Activated T-helper 2 cell treated with anti-CD3 and anti-CD28 coated beads, Interferon-gamma antibody, Interleukin-2, Interleukin-4, amounts not matched to agents 10 μg/mL and 5 μg/mL and 100 μg/mL, durations not matched to agents 14 hours and 24 hours and 36 hours (primary cell): ENCODE results near the gene COL15A1. TPM values are rescaled to one million over a fixed set of nuclear protein-coding genes. Genes with fewer than 3 reads are reported as not detected.
"Not testable (repeated sequence)": the region's sequence is repeated elsewhere in the genome, so short reads cannot be mapped to it uniquely, and the experiment has no call there.

Source experiments
- DNase-seq: peaks from one replicate; pipeline ENCODE4 v3.0.0; 2021; ENCODE audit warnings: low spot score
- H3K27ac Mint-ChIP-seq: one replicate; pipeline ENCODE4 v1.8.0; 2021; ENCODE audit warnings: mixed read lengths
- H3K27me3 Mint-ChIP-seq: one replicate; pipeline ENCODE4 v1.8.0; 2021; ENCODE audit warnings: low read depth, mixed read lengths
- H3K36me3 Mint-ChIP-seq: one replicate; pipeline ENCODE4 v1.8.0; 2021; ENCODE audit warnings: low read depth, mixed read lengths
- H3K4me1 Mint-ChIP-seq: one replicate; pipeline ENCODE4 v1.8.0; 2021; ENCODE audit warnings: low read depth, mixed read lengths
- H3K4me3 Mint-ChIP-seq: one replicate; pipeline ENCODE4 v1.8.0; 2021; ENCODE audit warnings: low read depth, mild to moderate bottlenecking, moderate library complexity, mixed read lengths
- H3K9me3 Mint-ChIP-seq: one replicate; pipeline ENCODE4 v1.8.0; 2021; ENCODE audit warnings: mixed read lengths
- intact Hi-C: fragments of 100-400 bp; cut with micrococcal nuclease; formaldehyde crosslinking; loops from one replicate; pipeline ENCODE4 v1.15.1; 2023
- total RNA-seq: library from RNA; stranded (reverse); gene quantifications from 2 replicates; pipeline ENCODE4 v1.2.3, GENCODE V29; 2022

COL15A1 gene
- total RNA-seq, 1 donor from 2014 or later: not detected

- DNase-seq: no peak
- H3K4me3 Mint-ChIP-seq: no peak overlapping the region
- peaks cover 5% of the 10 kb centered on the region for H3K36me3 Mint-ChIP-seq
- H3K27me3 Mint-ChIP-seq: peaks cover 17% of the 10 kb centered on the region
- peaks cover 29% of the 10 kb centered on the region for H3K9me3 Mint-ChIP-seq
- intact Hi-C loops: no loop called here
- no peak overlapping the region for H3K27ac Mint-ChIP-seq
- H3K4me1 Mint-ChIP-seq: no peaks in the 10 kb centered on the region
These were observed 63.3 kb downstream of the COL15A1 start for GRCh38 chr9:99006979-99007378.

- peaks cover 2% of the 10 kb centered on the region for H3K4me1 Mint-ChIP-seq
- no peak overlapping the region for H3K4me3 Mint-ChIP-seq
- peaks cover 38% of the 10 kb centered on the region for H3K9me3 Mint-ChIP-seq
- peaks cover 13% of the 10 kb centered on the region for H3K36me3 Mint-ChIP-seq
- H3K27me3 Mint-ChIP-seq: peaks cover 17% of the 10 kb centered on the region
- H3K27ac Mint-ChIP-seq: no peak overlapping the region
- intact Hi-C loops: no loop called here
- no peak for DNase-seq
These were observed 64.5 kb downstream of the COL15A1 start for GRCh38 chr9:99008203-99008602.

GRCh38 chr9:99010393-99010792 lies 66.7 kb downstream of the COL15A1 start:
- Mint-ChIP-seq H3K27me3 (peaks cover 13% of the 10 kb centered on the region), H3K36me3 (peaks cover 19% of the 10 kb centered on the region), H3K4me1 (peaks cover 11% of the 10 kb centered on the region), H3K9me3 (peaks cover 42% of the 10 kb centered on the region)
- H3K4me3 Mint-ChIP-seq, DNase-seq, H3K27ac Mint-ChIP-seq, intact Hi-C loops: not testable (repeated sequence)

- H3K4me3 Mint-ChIP-seq: no peak overlapping the region
These were observed 67.5 kb downstream of the COL15A1 start for GRCh38 chr9:99011161-99011709.

GRCh38 chr9:99012957-99013512 lies 69.3 kb downstream of the COL15A1 start:
- Mint-ChIP-seq H3K4me3 (no peak overlapping the region), H3K27me3 (no peaks in the 10 kb centered on the region), H3K9me3 (peaks cover 39% of the 10 kb centered on the region), H3K27ac (peak overlapping the region; percentile 70), H3K36me3 (peaks cover 19% of the 10 kb centered on the region), H3K4me1 (peaks cover 11% of the 10 kb centered on the region)
- intact Hi-C loops: no loop called here
- no peak for DNase-seq

More at GRCh38 chr9:99011161-99011709, 67.5 kb downstream of the COL15A1 start:
- Mint-ChIP-seq H3K9me3 (peaks cover 42% of the 10 kb centered on the region), H3K27ac (no peak overlapping the region), H3K4me1 (peaks cover 11% of the 10 kb centered on the region), H3K27me3 (peaks cover 6% of the 10 kb centered on the region), H3K36me3 (peaks cover 19% of the 10 kb centered on the region)
- no peak for DNase-seq
- intact Hi-C loops: no loop called here

GRCh38 chr9:99013550-99013949 lies 69.8 kb downstream of the COL15A1 start:
- intact Hi-C loops: no loop called here
- H3K4me3 Mint-ChIP-seq: no peak overlapping the region

GRCh38 chr9:99015448-99015847 lies 71.7 kb downstream of the COL15A1 start:
- no peak overlapping the region for H3K27ac Mint-ChIP-seq
- H3K4me3 Mint-ChIP-seq: no peak overlapping the region
- peaks cover 10% of the 10 kb centered on the region for H3K27me3 Mint-ChIP-seq
- intact Hi-C loops: no loop called here
- H3K4me1 Mint-ChIP-seq: peaks cover 11% of the 10 kb centered on the region
- DNase-seq: no peak
- H3K9me3 Mint-ChIP-seq: peaks cover 24% of the 10 kb centered on the region
- peaks cover 15% of the 10 kb centered on the region for H3K36me3 Mint-ChIP-seq

More at GRCh38 chr9:99013550-99013949, 69.8 kb downstream of the COL15A1 start:
- Mint-ChIP-seq H3K27me3 (peaks cover 2% of the 10 kb centered on the region), H3K27ac (peak overlapping the region; percentile 70), H3K9me3 (peaks cover 39% of the 10 kb centered on the region), H3K36me3 (peaks cover 19% of the 10 kb centered on the region), H3K4me1 (peaks cover 11% of the 10 kb centered on the region)
- DNase-seq: no peak

- H3K4me1 Mint-ChIP-seq: peaks cover 11% of the 10 kb centered on the region
- H3K27me3 Mint-ChIP-seq: peaks cover 10% of the 10 kb centered on the region
- DNase-seq: no peak
- H3K27ac Mint-ChIP-seq: no peak overlapping the region
- intact Hi-C loops: no loop called here
- H3K36me3 Mint-ChIP-seq: peaks cover 15% of the 10 kb centered on the region
- peaks cover 22% of the 10 kb centered on the region for H3K9me3 Mint-ChIP-seq
- no peak overlapping the region for H3K4me3 Mint-ChIP-seq
These were observed 72.2 kb downstream of the COL15A1 start for GRCh38 chr9:99015890-99016289.

GRCh38 chr9:99016681-99017387 lies 73.1 kb downstream of the COL15A1 start:
- Mint-ChIP-seq H3K4me3 (no peak overlapping the region), H3K9me3 (peaks cover 15% of the 10 kb centered on the region), H3K27ac (no peak overlapping the region), H3K4me1 (peaks cover 11% of the 10 kb centered on the region), H3K36me3 (peaks cover 15% of the 10 kb centered on the region), H3K27me3 (peaks cover 13% of the 10 kb centered on the region)
- intact Hi-C loops: no loop called here
- no peak for DNase-seq

GRCh38 chr9:99018653-99019052 lies 74.9 kb downstream of the COL15A1 start:
- Mint-ChIP-seq H3K27ac (no peak overlapping the region), H3K9me3 (no peaks in the 10 kb centered on the region), H3K27me3 (peaks cover 17% of the 10 kb centered on the region), H3K36me3 (peaks cover 2% of the 10 kb centered on the region), H3K4me1 (peaks cover 5% of the 10 kb centered on the region), H3K4me3 (no peak overlapping the region)
- DNase-seq: no peak
- intact Hi-C loops: no loop called here

GRCh38 chr9:99019510-99020331 lies 76.0 kb downstream of the COL15A1 start:
- Mint-ChIP-seq H3K4me1 (peaks cover 2% of the 10 kb centered on the region), H3K27ac (no peak overlapping the region), H3K36me3 (no peaks in the 10 kb centered on the region), H3K27me3 (peaks cover 17% of the 10 kb centered on the region), H3K4me3 (no peak overlapping the region), H3K9me3 (no peaks in the 10 kb centered on the region)
- no peak for DNase-seq
- intact Hi-C loops: no loop called here

- H3K27ac Mint-ChIP-seq: no peak overlapping the region
- intact Hi-C loops: no loop called here
- H3K9me3 Mint-ChIP-seq: no peaks in the 10 kb centered on the region
- DNase-seq: no peak
- H3K4me3 Mint-ChIP-seq: no peak overlapping the region
- peaks cover 2% of the 10 kb centered on the region for H3K4me1 Mint-ChIP-seq
- H3K36me3 Mint-ChIP-seq: no peaks in the 10 kb centered on the region
- H3K27me3 Mint-ChIP-seq: peaks cover 17% of the 10 kb centered on the region
These were observed 77.2 kb downstream of the COL15A1 start for GRCh38 chr9:99020786-99021436.
